HepG2 (cell line): ENCODE data around the gene HADHA. TPM values are rescaled to one million over a fixed set of nuclear protein-coding genes. Genes with fewer than 3 reads are reported as not detected.

ENCODE experiments used
- ARID3A ChIP-seq: IDR thresholded peaks from 2 replicates; pipeline ENCODE4 v1.6.1; 2012; ENCODE audit warnings: low read depth, low read length, improper control_type of control experiment
- CAMTA2 ChIP-seq: sonication (generic); formaldehyde crosslinking; IDR thresholded peaks from 2 replicates; pipeline ENCODE4 v1.4.0; 2020; ENCODE audit warnings: mild to moderate bottlenecking, missing genetic modification reagents, borderline replicate concordance
- CEBPZ ChIP-seq: IDR thresholded peaks from 2 replicates; pipeline ENCODE4 v1.6.1; 2012; ENCODE audit warnings: low read length, improper control_type of control experiment
- FOXK1 ChIP-seq: sonication (generic); formaldehyde crosslinking; IDR thresholded peaks from 2 replicates; pipeline ENCODE4 v1.4.0; 2020; ENCODE audit warnings: low read depth, missing genetic modification reagents, borderline replicate concordance
- IRF9 ChIP-seq: sonication (generic); formaldehyde crosslinking; IDR thresholded peaks from 2 replicates; pipeline ENCODE4 v1.8.0; 2022; ENCODE audit warnings: missing genetic modification reagents, mild to moderate bottlenecking, borderline replicate concordance
- KDM2A ChIP-seq: sonication (generic); formaldehyde crosslinking; IDR thresholded peaks from 2 replicates; pipeline ENCODE4 v1.4.0; 2020; ENCODE audit warnings: low read depth, missing genetic modification reagents, borderline replicate concordance
- KLF12 ChIP-seq: sonication (generic); formaldehyde crosslinking; IDR thresholded peaks from 2 replicates; pipeline ENCODE4 v1.4.0; 2020; ENCODE audit warnings: missing genetic modification reagents, borderline replicate concordance
- LCORL ChIP-seq, 2 experiments: fragments of 450-650 bp in 1 of 2; sonication (generic) in 1 of 2; formaldehyde crosslinking in 1 of 2; IDR thresholded peaks; 2 replicates each; pipeline versions ENCODE4 v1.5.0 to v1.6.1; 2017 to 2020; ENCODE audit warnings: antibody characterized with exemption in 1 of 2, missing genetic modification reagents in 1 of 2
- MBNL3 ChIP-seq: fragments of 250-450 bp; sonication (Bioruptor Pico); conservative IDR thresholded peaks from 2 replicates; pipeline ENCODE4 v1.8.0; 2022; ENCODE audit warnings: mild to moderate bottlenecking, inconsistent platforms
- NFKB2 ChIP-seq: sonication (generic); formaldehyde crosslinking; IDR thresholded peaks from 2 replicates; pipeline ENCODE4 v1.4.0; 2020; ENCODE audit warnings: missing genetic modification reagents, borderline replicate concordance
- NKX3-1 ChIP-seq: sonication (generic); formaldehyde crosslinking; IDR thresholded peaks from 2 replicates; pipeline ENCODE4 v1.5.0; 2020; ENCODE audit warnings: missing genetic modification reagents
- NONO ChIP-seq, 2 experiments: fragments of 450-650 bp in 1 of 2; sonication (generic) in 1 of 2; formaldehyde crosslinking in 1 of 2; IDR thresholded peaks in 1 of 2; conservative IDR thresholded peaks in 1 of 2; 2 replicates each; pipeline versions ENCODE4 v1.6.1 to v1.8.0; 2017 to 2022; ENCODE audit warnings: mild to moderate bottlenecking in 1 of 2, missing genetic modification reagents in 1 of 2, moderate library complexity in 1 of 2
- ONECUT2 ChIP-seq: sonication (generic); formaldehyde crosslinking; IDR thresholded peaks from 2 replicates; pipeline ENCODE4 v1.4.0; 2020; ENCODE audit warnings: missing genetic modification reagents
- SCMH1 ChIP-seq: sonication (generic); formaldehyde crosslinking; IDR thresholded peaks from 2 replicates; pipeline ENCODE4 v1.9.0; 2021; ENCODE audit warnings: missing genetic modification reagents, mild to moderate bottlenecking, borderline replicate concordance
- SP140L ChIP-seq: sonication (generic); formaldehyde crosslinking; IDR thresholded peaks from 2 replicates; pipeline ENCODE4 v1.4.0; 2020; ENCODE audit warnings: missing genetic modification reagents, borderline replicate concordance
- STAG1 ChIP-seq: sonication (generic); formaldehyde crosslinking; IDR thresholded peaks from 2 replicates; pipeline ENCODE4 v1.4.0; 2020; ENCODE audit warnings: missing genetic modification reagents
- ZBTB1 ChIP-seq: sonication (generic); formaldehyde crosslinking; IDR thresholded peaks from 2 replicates; pipeline ENCODE4 v1.4.0; 2020; ENCODE audit warnings: missing genetic modification reagents, borderline replicate concordance
- ZNF329 ChIP-seq: sonication (generic); formaldehyde crosslinking; IDR thresholded peaks from 2 replicates; pipeline ENCODE4 v1.9.0; 2021; ENCODE audit warnings: low read depth, mild to moderate bottlenecking, missing genetic modification reagents
- ZNF431 ChIP-seq: sonication (generic); formaldehyde crosslinking; IDR thresholded peaks from 2 replicates; pipeline ENCODE4 v1.9.0; 2022; ENCODE audit warnings: missing genetic modification reagents, low read depth, mild to moderate bottlenecking, borderline replicate concordance
- ZNF678 ChIP-seq: sonication (generic); formaldehyde crosslinking; IDR thresholded peaks from 2 replicates; pipeline ENCODE4 v1.4.0; 2020; ENCODE audit warnings: mild to moderate bottlenecking, missing genetic modification reagents
- polyA plus RNA-seq, 8 experiments: library from polyadenylated mRNA; depleted of rRNA in 3 of 8; stranded (reverse) in 7 of 8; unstranded in 1 of 8; fragments of >200 nt; fragmentation: Illumina TruSeq in 4 of 8; extraction: Trizol in 4 of 8; gene quantifications; 2 replicates each; pipeline versions ENCODE4 v1.2.1 to v1.2.3, GENCODE V29; 2011 to 2016; ENCODE audit warnings: low read depth in 4 of 8, missing spikeins in 1 of 8, mixed read lengths in 1 of 8; ENCODE audit not compliant: insufficient read depth in 1 of 8
- total RNA-seq, 5 experiments: library from RNA; depleted of rRNA; stranded (reverse); fragments of >200 nt; fragmentation: Illumina TruSeq; extraction: Trizol; gene quantifications; 2 replicates each; pipeline ENCODE4 v1.2.3, GENCODE V29; 2016; ENCODE audit warnings: low read depth in 1 of 5
- TF ChIP-seq, protein P1 (sequence below): sonication (generic); formaldehyde crosslinking; IDR thresholded peaks from 2 replicates; pipeline ENCODE4 v1.9.0; 2022; ENCODE audit warnings: low read depth, missing genetic modification reagents

HADHA gene
- total and polyA plus RNA-seq, 2 of the 13 experiments (the other 11 are each of a cell fraction or from before 2014, with no cell fraction given) = 102 to 270 TPM

GRCh38 chr2:26144953-26145680, 99.3 kb downstream of the HADHA start (continued):
- TF ChIP-seq, protein P1, sequence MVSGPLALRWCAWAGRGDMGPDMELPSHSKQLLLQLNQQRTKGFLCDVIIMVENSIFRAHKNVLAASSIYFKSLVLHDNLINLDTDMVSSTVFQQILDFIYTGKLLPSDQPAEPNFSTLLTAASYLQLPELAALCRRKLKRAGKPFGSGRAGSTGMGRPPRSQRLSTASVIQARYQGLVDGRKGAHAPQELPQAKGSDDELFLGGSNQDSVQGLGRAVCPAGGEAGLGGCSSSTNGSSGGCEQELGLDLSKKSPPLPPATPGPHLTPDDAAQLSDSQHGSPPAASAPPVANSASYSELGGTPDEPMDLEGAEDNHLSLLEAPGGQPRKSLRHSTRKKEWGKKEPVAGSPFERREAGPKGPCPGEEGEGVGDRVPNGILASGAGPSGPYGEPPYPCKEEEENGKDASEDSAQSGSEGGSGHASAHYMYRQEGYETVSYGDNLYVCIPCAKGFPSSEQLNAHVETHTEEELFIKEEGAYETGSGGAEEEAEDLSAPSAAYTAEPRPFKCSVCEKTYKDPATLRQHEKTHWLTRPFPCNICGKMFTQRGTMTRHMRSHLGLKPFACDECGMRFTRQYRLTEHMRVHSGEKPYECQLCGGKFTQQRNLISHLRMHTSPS (CRISPR knock-in tag) = no peak
- TF ChIP-seq ZNF431 = no peak
- TF ChIP-seq LCORL (IDR thresholded peaks at IDR 0.05) = no peak
- peak; percentile 44; the same call in 1 of the 2 replicates for TF ChIP-seq LCORL (CRISPR knock-in tag; IDR thresholded peaks at IDR 0.05)
- 0 out of 2 replicates have a peak, but pooled peaks have one; percentile 25 for TF ChIP-seq KDM2A (CRISPR knock-in tag)
- no peak for TF ChIP-seq SP140L (CRISPR knock-in tag)
- TF ChIP-seq ZNF329 (CRISPR knock-in tag) = no peak
- no peak for TF ChIP-seq KLF12
- no peak for TF ChIP-seq NFKB2 (CRISPR knock-in tag)
- no peak for TF ChIP-seq MBNL3
- no peak for TF ChIP-seq FOXK1
- TF ChIP-seq ONECUT2 = no peak
- peak; percentile 94 for TF ChIP-seq STAG1 (CRISPR knock-in tag)
- TF ChIP-seq CAMTA2 (CRISPR knock-in tag) = no peak
- no peak for TF ChIP-seq NONO (IDR thresholded peaks at IDR 0.05)
- TF ChIP-seq NONO (CRISPR knock-in tag; conservative IDR thresholded peaks at IDR 0.05) = no peak
- TF ChIP-seq NKX3-1 (CRISPR knock-in tag) = no peak
- TF ChIP-seq CEBPZ = no peak
- TF ChIP-seq ZBTB1 (CRISPR knock-in tag) = no peak
- TF ChIP-seq IRF9 (CRISPR knock-in tag) = no peak
- TF ChIP-seq ARID3A = 0 out of 2 replicates have a peak, but pooled peaks have one; percentile 17
- TF ChIP-seq SCMH1 (CRISPR knock-in tag) = no peak
- TF ChIP-seq ZNF678 (CRISPR knock-in tag) = no peak
